Ishikawa (cell line): ENCODE measurements around the gene GRM7.

Experiments
- CREB1 ChIP-seq: IDR thresholded peaks from 2 replicates; pipeline ENCODE4 v1.6.1; 2012; ENCODE audit warnings: low read depth
- EGR1 ChIP-seq: IDR thresholded peaks from 2 replicates; pipeline ENCODE4 v1.6.1; 2012
- EP300 ChIP-seq: IDR thresholded peaks from 2 replicates; pipeline ENCODE4 v1.6.1; 2012; ENCODE audit warnings: borderline replicate concordance
- MAX ChIP-seq: IDR thresholded peaks from 2 replicates; pipeline ENCODE4 v1.6.1; 2012
- RAD21 ChIP-seq: IDR thresholded peaks from 2 replicates; pipeline ENCODE4 v1.6.1; 2012; ENCODE audit warnings: low read depth
- REST ChIP-seq: IDR thresholded peaks from 2 replicates; pipeline ENCODE4 v1.6.1; 2012; ENCODE audit warnings: low read depth, mild to moderate bottlenecking
- TEAD4 ChIP-seq: IDR thresholded peaks from 2 replicates; pipeline ENCODE4 v1.6.1; 2012
- USF1 ChIP-seq: IDR thresholded peaks from 2 replicates; pipeline ENCODE4 v1.6.1; 2012
- YY1 ChIP-seq: IDR thresholded peaks from 2 replicates; pipeline ENCODE4 v1.6.1; 2012; ENCODE audit warnings: low read depth
- ZBTB7A ChIP-seq: IDR thresholded peaks from 2 replicates; pipeline ENCODE4 v1.6.1; 2012; ENCODE audit warnings: low read depth

- TF ChIP-seq USF1 (no peak), REST (no peak), YY1 (no peak), EP300 (no peak), TEAD4 (no peak), ZBTB7A (no peak), CREB1 (no peak), RAD21 (no peak), MAX (no peak), EGR1 (no peak)
These were observed 546.2 kb downstream of the GRM7 start for GRCh38 chr3:7407107-7407506.
